NCI-H82 (cell line): ENCODE data around the gene GKN2.
"Not testable (repeated sequence)": the region's sequence is repeated elsewhere in the genome, so short reads cannot be mapped to it uniquely, and the experiment has no call there.

ENCODE experiments used
- DNase-seq: peaks from one replicate; lab custom pipeline; 2025; lab: John Stamatoyannopoulos, UW

Gene GKN2

DNA sequence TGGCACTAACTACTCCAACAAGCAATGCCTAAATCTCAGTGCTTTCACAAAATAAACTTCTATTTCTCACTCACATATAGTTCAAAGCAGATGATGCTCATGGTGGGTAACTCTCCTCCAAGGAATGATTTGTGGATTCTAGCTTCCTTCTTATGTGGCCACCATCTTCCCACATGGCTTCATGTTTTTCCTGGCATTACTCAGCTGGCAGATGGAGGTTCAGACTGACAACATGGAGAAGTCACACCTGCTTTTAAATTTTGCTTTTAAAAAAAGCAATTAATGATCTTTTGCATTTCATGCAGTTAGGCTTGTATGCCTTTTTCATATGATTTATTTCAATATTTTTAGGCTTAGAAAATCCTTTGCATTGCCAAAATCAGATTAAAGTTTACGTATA, 6.3 kb upstream of the GKN2 start:
- DNase-seq, result no peak

- not testable (repeated sequence) for DNase-seq
These were observed 2.7 kb upstream of the GKN2 start for GRCh38 chr2:68955432-68955831.

- no peak for DNase-seq
These were observed 794 bp downstream of the GKN2 start for GRCh38 chr2:68951899-68952298.

GRCh38 chr2:68948710-68949109, 4.0 kb downstream of the GKN2 start:
- DNase-seq, result no peak

GRCh38 chr2:68946117-68946516, 6.6 kb downstream of the GKN2 start:
- no peak for DNase-seq

DNA sequence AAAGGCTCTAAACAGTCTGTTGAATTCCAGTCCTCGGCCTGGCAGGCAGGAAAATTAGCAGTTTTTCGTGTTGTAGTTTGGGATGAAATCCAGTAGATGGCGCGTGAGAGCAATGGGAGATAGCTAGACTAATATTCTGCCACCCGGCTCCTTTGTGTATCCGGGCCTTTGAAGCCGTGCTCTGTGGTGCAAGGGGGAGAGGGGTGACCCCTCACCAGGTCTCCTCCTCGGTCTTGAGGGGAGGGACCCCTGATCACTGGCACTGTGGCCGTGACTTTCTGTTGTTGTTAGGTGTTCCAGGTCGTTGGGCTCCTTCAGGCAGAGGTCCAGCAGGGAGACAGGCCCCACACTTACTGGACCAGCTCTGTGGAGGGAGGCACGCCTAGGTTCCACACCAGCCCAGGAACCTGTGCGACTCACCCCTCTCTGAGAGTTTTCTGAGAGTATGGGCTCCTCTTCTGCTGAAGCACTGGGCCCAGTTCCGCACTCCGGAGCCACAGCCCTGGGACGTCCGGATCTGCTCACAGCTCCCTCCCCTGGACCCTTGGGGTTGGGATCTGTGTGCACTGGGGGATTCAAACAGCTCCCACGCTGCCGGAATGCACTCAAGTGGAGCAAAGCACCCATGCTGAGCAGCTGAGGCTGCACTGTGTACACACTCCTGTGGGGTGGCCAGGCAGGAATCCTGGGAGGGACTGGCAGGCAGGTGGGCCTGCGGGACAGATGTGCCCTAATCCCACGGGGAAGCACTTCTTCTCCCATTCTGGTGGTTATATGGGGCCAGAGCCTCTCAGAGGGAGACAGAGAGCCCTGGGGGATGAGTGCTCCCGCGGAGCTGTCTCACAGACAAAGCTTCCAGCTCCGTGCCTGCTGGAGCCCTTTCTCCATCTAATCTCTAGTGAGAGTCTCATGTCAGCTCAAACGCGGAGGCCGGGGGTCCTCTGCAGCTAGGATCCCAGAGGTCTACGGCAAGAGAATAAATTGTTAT, 8.8 kb downstream of the GKN2 start:
- peak; percentile 88 for DNase-seq

DNA sequence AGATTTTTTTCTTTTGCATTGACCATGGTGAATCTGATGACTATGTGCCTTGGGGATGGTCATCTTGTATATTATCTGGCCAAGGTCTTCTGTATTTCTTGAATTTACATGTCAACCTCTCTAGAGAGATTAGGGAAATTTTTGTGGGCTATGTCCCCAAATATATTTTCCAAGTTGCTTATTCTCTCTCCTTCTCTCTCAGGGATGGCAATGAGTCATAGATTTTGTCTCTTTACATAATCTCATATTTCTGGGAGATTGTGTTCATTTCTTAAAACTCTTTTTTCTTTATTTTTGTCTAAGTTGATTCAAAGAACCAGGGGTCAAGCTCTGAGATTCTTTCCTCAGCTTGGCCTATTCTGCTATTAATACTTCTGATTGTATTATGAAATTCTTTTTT, 9.9 kb downstream of the GKN2 start:
- DNase-seq, result no peak

GRCh38 chr2:68940369-68940768, 12.3 kb downstream of the GKN2 start:
- no peak for DNase-seq

DNA sequence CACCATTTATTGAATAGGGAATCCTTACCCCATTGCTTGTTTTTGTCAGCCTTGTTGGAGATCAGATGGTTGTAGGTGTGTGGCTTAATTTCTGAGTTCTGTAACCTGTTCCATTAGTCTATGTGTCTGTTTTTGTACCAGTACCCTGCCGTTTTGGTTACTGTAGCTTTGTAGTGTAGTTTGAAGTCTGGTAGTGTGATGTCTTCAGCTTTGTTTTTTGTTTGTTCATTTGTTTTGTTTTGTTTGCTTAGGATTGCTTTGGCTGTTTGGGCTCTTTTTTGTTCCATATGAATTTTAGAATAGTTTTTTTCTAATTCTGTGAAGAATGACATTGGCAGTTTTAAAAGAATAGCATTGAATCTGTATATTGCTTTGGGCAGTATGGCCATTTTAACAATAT, 12.7 kb downstream of the GKN2 start:
- DNase-seq, result no peak

- no peak for DNase-seq
These were observed 13.8 kb downstream of the GKN2 start for GRCh38 chr2:68938938-68939337.

DNA sequence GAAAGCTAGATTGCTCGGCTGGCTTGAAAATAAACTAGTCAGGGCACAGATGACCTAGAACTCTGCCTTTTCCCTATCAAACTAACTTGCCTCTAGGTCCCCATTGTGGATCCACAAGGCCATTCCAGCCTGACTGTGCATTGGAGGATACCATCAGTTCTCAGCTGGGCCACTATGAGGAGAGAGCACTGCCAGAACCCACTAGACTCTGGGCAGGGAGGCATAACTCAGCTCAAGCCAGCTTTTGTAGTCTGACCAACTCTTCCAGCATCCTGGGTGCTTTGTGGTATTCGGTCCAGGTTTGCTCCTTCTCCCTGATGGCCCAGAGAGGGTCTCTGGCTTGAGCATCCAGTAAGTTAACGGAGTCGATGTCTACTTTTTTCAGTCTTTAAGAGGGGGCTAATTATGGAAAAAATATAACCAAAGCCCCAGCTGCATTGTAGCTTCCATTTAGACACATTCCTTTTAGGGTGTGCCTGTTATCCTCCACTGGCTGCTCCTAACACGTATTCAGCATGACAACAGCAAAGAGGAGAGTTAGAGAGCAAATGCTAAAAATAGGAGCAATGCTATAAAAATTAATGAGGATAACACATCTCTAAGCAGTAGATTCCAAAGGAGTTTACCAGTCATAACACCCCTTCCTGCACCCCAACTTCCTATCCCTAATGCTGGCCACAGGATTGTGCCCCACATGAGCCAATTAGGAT, 15.2 kb downstream of the GKN2 start:
- DNase-seq, result no peak

- no peak for DNase-seq
These were observed 15.8 kb downstream of the GKN2 start for GRCh38 chr2:68936889-68937288.

- DNase-seq, result no peak
These were observed 16.3 kb downstream of the GKN2 start for GRCh38 chr2:68936427-68936826.

- no peak for DNase-seq
These were observed 17.2 kb downstream of the GKN2 start for GRCh38 chr2:68935471-68935870.

GRCh38 chr2:68934021-68934420, 18.7 kb downstream of the GKN2 start:
- no peak for DNase-seq

DNA sequence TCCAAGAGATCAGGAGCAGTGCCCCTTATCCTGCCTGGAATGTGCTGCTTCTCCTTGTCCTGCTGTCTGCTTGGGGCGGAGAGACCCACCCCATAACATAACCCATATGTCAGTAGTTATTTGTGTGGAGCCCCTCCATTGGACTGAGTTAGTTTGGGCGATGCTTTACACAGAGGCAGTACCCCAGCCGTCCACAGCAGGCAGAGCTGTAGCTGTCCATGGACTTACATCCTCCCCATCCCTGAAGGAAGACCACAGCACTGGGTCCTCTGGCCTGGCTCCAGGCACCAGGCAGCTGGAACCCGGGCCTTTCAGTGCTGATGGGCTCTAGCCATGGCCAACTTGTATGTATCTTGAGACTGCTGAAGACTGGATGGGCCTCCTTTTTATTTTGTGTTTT, 20.3 kb downstream of the GKN2 start:
- DNase-seq, result peak; percentile 58

DNA sequence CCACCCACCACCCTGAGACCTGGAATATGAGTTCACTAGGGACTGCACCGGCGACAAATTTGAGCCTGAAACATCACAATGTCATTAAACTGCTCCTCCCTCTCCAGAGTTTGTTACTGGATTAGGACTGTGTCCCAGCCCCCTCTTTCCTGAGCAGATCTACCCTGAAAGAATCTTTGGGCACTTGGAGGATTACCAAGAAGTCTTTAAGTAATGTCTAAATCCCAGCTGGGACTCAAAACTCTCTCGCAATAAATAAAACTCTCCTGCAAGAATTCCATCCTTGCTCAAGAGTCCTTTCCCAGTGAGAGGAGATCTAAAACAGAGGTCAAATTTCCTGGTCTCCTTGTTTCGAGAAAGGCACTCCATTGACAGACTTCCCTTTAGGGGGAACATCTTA, 20.9 kb downstream of the GKN2 start:
- peak; percentile 91 for DNase-seq

DNA sequence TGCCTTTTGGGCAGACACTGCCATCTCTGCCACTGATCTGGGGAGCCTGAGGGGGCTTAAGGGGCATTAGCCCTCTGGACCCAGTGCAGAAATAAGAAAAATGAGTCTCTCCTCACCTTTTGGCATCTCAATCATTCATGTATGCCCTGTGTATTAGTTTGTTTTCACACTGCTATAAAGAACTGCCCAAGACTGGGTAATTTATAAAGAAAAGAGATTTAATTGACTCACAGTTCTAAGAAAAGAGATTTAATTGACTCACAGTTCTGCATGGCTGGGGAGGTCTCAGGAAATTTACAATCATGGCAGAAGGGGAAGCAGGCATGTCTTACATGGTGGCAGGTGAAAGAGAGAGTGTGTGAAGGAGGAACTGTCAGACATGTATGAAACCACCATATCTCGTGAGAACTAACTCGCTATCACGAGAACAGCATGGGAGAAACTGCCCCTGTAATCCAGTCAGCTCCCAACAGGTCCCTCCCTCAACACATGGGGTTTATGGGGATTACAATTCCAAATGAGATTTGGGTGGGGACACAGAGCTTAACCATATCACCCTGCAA, 21.5 kb downstream of the GKN2 start:
- DNase-seq, result peak; percentile 95

GRCh38 chr2:68926796-68927195, 25.9 kb downstream of the GKN2 start:
- DNase-seq, result no peak

DNA sequence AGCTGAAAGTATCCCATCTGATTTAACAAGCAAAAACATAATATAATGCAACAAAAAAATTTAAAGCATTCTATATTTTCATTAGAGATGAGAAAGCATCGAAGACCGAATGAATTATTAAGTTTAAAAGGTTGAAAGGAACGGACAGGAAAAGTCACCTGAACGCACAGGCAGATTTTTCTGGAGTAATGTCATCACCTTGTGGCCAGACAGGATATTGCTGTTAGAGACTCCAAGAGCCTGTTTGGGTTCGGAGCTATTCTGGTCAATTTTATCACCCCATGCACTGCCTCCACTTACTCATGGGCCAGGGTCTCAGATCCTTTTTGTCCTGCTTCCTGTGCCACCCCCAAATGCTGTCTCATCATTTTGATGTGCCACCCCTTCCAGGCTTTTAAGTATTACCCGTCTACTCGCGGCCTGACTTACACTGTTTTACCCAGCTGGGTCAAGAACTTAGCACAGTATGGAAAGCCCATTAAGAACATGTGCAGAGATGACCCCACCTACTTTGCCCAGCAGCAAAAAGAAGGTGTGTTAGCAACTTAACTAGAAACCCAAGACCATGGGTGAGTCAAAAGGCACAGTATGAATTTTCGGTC, 27.3 kb downstream of the GKN2 start:
- peak; percentile 82 for DNase-seq

DNA sequence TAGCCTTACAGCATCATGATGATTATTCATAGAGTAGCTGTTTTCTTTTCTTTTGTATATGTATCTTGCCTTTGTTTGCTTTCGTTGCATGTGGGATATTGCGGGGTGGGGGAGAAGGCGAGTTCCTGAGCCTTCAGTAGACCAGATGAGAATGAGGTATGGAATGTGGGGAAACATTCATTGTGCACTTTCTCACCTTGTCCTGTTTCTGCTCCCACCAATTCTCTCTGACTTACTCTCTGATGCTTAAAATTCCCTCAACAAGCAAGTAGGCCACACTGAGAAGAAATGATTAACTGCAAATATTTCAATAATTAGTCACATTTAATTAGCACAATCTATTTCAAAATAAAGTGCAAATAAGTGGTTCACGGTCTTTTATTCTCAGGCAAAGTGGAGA, 31.0 kb downstream of the GKN2 start:
- DNase-seq, result no peak

DNA sequence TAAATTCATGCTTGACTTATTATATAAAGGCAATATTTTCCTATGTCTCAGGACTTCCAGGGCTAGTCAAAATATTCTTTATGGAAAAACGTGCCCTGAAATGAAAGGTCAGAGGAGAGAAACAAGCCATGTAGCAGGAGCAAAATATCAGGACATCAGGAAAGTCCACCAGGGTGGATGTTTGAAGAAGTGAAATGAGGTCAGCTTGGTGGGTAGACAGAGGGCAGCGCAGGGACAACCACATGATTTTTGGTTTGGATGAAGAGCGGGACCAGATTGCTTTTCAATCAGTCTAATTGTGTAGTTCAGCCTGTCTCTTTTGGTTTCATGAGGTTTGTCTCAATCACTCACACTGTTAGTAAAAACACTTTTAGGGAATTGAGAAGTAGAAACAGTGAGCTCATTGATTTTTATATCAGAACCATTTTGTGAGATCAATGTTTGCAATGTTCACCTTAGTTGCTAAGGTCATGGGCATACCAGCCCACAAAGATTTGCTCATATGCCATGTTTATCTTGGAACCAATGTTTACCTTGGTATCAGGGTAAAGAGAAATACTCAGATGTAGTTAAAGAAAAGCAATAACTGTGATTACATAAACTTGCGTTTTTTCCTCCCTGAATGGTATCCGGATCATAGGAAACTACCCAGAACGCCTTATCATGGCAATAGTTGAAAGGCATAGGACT, 32.1 kb downstream of the GKN2 start:
- DNase-seq, result no peak
